OCI-LY7 (cell line): Measurements from ENCODE around the gene FADS3.

Source experiments
- EZH2phosphoT487 ChIP-seq: fragments of 200-600 bp; sonication (generic); IDR thresholded peaks from 2 replicates; pipeline ENCODE4 v1.6.1; 2018; ENCODE audit warnings: low read depth, borderline replicate concordance, mild to moderate bottlenecking, mixed run types, antibody characterized with exemption, low read length, moderate library complexity, mixed read lengths
- TF ChIP-seq, protein P1 (sequence below): fragments of 200-600 bp; sonication (generic); conservative IDR thresholded peaks from 2 replicates; pipeline ENCODE4 v1.5.1; 2014; ENCODE audit warnings: mild to moderate bottlenecking, antibody characterized with exemption, low read length, moderate library complexity, mixed read lengths

DNA sequence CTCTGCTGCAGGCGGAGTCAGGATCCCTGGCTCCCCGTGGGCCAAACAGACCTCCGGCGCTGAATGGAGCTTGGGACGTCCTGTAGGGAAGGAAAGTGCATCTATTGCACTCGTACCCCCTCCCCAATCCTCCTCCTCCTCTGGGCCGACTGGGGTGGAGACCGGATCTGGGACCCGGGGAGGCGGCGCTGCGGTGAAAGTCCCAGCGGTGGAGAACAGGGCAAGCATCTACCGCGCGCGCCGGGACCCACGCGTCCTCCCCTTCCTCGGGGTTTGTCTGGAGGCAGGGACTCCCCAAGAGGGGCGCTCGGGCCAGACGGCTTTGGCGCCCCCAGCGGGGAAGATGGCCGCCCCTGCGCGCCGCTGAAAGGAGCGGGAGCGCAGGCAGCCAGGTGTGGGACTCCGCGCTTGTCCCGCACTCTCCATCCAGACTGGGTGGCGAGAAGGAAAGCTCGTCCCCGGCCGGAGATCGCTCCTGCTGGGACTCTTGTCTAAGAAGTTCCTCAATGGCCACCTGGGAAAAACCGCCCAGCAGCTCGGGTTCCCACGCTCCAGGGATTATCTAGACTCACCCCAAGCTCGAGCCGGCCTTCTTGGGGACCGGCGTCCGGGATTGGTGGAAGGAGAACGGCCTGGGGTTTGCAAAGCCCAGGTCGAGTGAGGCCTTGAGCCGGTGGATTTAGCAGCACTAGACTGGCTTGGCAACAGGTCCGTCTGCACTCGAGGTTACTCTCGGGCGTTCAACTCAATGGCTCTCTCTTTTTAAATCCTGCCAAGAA lies 62.5 kb downstream of the FADS3 start:
- TF ChIP-seq, protein P1, sequence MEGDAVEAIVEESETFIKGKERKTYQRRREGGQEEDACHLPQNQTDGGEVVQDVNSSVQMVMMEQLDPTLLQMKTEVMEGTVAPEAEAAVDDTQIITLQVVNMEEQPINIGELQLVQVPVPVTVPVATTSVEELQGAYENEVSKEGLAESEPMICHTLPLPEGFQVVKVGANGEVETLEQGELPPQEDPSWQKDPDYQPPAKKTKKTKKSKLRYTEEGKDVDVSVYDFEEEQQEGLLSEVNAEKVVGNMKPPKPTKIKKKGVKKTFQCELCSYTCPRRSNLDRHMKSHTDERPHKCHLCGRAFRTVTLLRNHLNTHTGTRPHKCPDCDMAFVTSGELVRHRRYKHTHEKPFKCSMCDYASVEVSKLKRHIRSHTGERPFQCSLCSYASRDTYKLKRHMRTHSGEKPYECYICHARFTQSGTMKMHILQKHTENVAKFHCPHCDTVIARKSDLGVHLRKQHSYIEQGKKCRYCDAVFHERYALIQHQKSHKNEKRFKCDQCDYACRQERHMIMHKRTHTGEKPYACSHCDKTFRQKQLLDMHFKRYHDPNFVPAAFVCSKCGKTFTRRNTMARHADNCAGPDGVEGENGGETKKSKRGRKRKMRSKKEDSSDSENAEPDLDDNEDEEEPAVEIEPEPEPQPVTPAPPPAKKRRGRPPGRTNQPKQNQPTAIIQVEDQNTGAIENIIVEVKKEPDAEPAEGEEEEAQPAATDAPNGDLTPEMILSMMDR = no peak
- no peak for TF ChIP-seq EZH2phosphoT487
